Endothelial cell of umbilical vein (primary cell): Measurements from ENCODE around the gene CD48.

Experiments used
- CTCF ChIP-seq, 2 donors: IDR thresholded peaks; 1 replicate in 1 of 2; 2 replicates in 1 of 2; pipeline ENCODE4 v1.5.1; 2011; ENCODE audit warnings: low read length in 2 of 2, mild to moderate bottlenecking in 2 of 2, moderate library complexity in 2 of 2, control low read depth in 1 of 2, inconsistent platforms in 1 of 2, low read depth in 1 of 2; ENCODE audit not compliant: insufficient read depth in 1 of 2; ENCODE audit errors: extremely low read depth in 1 of 2
- EZH2 ChIP-seq: IDR thresholded peaks from 2 replicates; pipeline ENCODE4 v1.6.1; 2012; ENCODE audit warnings: borderline replicate concordance, low read depth, mild to moderate bottlenecking, moderate library complexity, low read length, inconsistent platforms; ENCODE audit not compliant: severe bottlenecking
- JUN ChIP-seq: IDR thresholded peaks from 2 replicates; pipeline ENCODE4 v1.6.1; 2011; ENCODE audit warnings: borderline replicate concordance, low read depth; ENCODE audit not compliant: insufficient read length, insufficient read depth
- MAX ChIP-seq: IDR thresholded peaks from 2 replicates; pipeline ENCODE4 v1.6.1; 2011; ENCODE audit not compliant: insufficient read depth, insufficient read length
- MYC ChIP-seq: IDR thresholded peaks from one replicate; pipeline ENCODE4 v1.6.1; 2011; ENCODE audit warnings: mild to moderate bottlenecking, low read depth, low read length
- POLR2A ChIP-seq: IDR thresholded peaks from 2 replicates; pipeline ENCODE4 v1.6.1; 2012; ENCODE audit warnings: low read depth, mild to moderate bottlenecking, control low read depth, low read length
- POLR2AphosphoS5 ChIP-seq: IDR thresholded peaks from 2 replicates; pipeline ENCODE4 v1.6.1; 2012; ENCODE audit warnings: low read depth, mild to moderate bottlenecking, control low read depth, low read length, moderate library complexity; ENCODE audit not compliant: insufficient read depth

GRCh38 chr1:160711602-160712311 lies at the start of gene CD48:
- TF ChIP-seq CTCF (IDR thresholded peaks at IDR 0.05; ENCODE audit: extremely low read depth in 1 of 2, insufficient read depth in 1 of 2, low read depth in 1 of 2, low read length in 2 of 2) (no peak), EZH2 (no peak), POLR2AphosphoS5 (no peak), POLR2A (no peak), JUN (no peak), MAX (no peak), MYC (no peak)
